Activated T-cell treated with anti-CD3 and anti-CD28 coated beads for 4 hours (primary cell): ENCODE results near the gene SERTAD3.
"Not testable (repeated sequence)": the region's sequence is repeated elsewhere in the genome, so short reads cannot be mapped to it uniquely, and the experiment has no call there.

Experiments used
- DNase-seq: peaks from one replicate; pipeline ENCODE4 v3.0.0-alpha.2; 2020

The SERTAD3 gene, protein sequence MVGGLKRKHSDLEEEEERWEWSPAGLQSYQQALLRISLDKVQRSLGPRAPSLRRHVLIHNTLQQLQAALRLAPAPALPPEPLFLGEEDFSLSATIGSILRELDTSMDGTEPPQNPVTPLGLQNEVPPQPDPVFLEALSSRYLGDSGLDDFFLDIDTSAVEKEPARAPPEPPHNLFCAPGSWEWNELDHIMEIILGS

DNA sequence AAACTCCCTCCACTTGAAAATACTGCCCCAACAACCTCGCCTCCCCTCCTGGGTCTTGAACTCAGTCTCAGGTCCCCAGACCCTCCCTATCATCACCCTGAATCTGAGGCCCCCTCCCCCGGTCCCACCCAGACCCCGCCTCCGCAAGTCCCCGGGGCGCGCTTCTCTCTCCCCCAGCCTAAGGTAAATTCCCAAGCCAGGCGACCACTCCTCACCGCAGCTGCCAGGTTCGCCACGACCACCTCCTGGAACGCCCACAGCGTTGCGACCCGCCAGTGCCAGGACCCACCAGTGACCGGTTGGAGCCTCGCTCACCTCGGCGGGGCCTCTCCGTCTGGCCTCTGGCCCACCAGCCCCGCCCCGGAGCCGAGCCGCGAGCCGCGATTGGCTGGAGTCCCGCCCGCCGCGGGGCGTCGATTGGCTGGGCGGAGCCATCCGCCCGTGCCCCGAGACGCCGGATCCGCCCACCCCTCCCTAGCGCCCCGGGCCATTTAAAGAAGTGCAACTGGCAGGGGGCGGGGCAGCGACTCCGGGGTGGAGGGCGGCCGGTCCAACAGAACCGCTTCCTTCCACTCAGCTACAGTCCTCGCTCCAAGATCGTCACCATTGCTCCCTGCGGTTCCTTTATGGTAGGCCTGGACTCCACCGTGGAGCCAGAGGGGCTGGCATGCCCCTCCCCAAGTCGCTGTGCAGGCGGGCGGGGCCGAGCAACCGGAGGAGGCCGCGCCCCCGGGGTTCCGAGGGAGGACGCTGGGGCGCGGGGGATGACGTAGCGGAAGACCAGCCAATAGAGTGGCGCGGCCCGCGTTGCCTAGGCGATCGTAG, at the start of gene SERTAD3:
Gene SERTAD3, minus strand, starts transcription at position 336 of the 825 bp plus-strand sequence. CDS start 2,255 bp downstream, outside the sequence.
- peak; percentile 95 for DNase-seq

DNA sequence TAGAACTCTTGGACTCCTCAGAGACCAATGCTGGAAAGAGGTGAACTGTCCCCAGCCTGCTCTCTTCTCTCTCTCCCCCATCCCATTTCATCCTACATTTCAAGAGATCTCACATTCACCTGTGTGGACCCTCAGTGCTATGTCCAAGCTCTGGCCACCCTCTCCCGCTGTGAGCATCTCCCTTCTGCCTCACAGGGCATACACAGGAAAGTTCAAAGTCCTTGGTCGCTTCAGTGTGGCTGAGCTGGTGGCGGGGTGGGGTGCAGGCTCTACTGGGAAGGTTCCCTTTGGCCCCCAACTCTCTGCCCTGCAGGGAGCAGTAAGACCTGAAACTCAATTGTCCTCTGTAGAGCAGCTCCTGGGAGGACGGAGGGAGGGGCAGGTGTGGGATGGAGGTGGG, 49.6 kb upstream of the SERTAD3 start:
- DNase-seq = no peak

DNA sequence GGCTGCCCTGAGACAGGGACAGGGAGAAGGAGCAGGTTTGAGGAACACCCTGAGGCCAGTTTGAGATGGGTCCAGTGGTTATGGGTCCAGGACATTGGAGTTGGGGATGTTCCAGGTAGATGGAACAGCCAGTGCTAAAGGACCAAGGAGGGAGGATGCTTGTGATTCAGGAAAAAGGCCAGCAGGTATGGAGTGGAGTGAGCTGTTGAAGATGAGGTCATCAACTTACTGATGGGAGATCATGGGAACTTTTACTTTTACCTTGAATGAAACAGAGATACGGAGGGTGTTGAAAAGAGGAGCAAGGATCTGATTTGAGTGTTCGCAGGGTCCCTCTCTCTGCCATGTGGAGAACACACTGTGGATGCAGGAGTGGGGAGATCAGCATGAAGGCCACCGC, 48.1 kb upstream of the SERTAD3 start:
- DNase-seq = no peak

DNA sequence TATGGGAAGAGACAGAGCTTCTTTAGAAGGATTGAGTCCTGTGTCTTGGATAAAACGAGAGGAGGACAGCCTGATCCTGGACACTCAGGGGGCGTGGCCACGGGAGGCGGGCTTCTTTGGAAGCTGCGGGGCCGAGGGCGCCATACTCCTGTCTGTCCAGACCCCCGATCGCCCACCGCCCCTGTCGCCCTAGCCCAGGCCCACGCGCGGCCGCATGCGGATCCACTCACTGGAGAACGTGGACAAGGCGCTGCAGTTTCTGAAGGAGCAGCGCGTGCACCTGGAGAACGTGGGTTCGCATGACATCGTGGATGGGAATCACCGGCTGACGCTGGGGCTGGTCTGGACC, 45.7 kb upstream of the SERTAD3 start:
- no peak for DNase-seq

DNA sequence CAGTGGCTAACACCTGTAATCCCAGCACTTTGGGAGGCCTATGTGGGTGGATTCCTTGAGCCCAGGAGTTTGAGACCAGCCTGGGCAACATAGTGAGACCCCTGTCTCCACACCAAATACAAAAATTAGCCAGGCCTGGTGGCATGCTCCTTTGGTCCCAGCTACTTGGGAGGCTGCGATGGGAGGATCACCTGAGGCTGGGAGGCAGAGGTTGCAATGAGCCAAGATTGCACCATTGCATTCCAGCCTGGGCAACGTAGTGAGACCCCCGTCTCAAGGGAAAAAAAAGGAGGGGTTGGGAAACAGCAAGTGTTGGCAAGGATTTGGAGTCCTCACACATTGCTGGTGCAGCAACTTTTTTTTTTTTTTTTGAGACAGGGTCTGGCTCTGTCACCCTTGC, 41.9 kb upstream of the SERTAD3 start:
- no peak for DNase-seq

DNA sequence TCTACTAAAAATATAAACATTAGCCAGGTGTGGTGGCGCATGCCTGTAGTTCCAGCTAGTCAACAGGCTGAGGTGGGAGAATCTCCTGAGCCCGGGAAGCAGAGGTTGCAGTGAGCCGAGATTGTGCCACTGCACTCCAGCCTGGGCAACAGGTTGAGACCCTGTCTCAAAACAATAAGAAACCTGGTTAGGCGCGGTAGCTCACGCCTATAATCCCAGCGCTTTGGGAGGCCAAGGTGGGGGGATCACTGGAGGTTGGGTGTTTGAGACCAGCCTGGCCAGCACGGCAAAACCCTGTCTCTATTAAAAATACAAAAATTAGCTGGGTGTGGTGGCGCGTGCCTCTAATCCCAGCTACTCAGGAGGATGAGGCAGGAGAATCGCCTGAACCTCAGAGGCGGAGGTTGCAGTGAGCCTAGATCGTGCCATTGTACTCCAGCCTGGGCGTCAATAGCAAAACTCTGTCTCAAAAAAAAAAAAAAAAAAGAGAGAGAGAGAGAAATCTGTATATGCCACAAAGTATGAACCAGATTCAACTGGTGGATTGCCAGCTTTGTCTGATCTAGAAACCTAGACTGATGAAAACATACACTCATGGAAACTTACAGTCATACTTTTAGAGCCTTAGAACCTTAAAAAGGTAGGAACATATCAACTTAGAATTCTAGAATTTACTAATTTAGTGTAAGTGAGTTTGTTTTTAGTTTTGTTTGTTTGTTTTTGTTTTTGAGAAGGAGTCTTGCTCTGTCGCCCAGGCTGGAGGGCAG, 31.9 kb upstream of the SERTAD3 start:
- not testable (repeated sequence) for DNase-seq

DNA sequence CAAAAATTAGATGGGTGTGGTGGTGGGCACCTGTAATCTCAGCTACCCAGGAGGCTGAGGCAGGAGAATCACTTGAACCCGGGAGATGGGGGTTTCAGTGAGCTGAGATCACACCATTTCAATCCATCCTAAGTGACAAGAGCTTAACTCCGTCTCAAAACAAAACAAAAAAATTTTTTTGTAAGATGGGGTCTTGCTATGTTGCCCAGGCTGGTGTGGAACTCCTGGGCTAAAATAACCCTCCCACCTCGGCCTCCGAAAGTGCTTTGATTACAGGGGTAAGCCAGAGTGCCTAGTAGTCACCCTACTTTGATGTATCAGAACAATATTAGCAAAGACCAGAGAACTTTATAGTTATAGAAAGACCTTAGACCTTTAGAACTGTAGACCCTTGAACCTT, 30.6 kb upstream of the SERTAD3 start:
- no peak for DNase-seq

DNA sequence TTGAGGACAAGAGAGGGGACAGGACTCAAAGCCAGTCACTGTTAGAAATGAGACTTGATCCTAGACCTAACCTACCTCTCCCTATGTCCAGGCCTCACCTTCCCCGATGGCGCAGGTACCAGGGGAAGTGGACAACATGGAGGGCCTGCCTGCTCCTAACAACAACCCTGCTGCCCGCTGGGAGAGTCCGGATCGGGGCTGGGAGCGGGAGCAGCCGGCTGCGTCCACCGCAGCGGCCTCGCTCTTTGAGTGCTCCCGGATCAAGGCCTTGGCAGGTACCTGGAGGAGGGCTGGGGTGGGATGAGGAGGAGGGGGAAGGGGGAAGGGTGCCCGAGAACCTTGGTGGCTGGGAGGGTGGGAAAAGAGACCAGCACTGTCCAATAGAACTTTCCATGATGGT, 28.4 kb upstream of the SERTAD3 start:
- no peak for DNase-seq

DNA sequence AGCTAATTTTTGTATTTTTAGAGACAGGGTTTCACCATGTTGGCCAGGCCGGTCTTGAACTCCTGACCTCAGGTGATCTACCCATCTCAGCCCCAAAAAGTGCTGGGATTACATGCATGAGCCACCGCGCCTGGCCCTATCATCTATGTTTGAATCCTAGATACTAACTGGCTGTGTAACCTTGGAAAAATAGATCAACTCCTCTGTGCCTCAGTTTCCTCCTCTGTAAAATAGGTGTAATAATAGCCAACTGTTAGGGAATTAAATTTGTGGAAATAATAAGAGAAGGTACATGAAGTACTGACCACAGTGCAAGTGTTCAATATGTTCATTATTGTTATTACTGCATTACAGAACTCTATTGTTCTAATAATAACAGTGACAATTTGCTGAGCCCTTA, 27.0 kb upstream of the SERTAD3 start:
- DNase-seq = no peak

DNA sequence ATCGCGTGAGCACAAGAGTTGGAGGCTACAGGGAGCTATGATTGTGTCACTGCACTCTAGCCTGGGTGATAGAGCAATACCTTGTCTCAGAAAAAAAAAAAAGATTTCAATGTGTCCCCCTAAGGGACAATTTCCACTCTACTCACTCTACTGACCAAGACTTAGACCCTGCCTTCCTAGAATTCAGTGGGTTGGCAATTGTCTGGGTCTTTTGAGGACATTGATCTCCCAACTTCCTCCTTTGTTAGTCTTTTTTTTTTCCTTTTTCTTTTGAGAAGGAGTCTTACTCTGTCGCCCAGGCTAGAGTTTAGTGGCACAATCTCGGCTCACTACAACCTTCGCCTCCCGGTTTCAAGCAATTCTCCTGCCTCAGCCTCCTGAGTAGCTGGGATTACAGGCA, 24.9 kb upstream of the SERTAD3 start:
- DNase-seq = no peak

DNA sequence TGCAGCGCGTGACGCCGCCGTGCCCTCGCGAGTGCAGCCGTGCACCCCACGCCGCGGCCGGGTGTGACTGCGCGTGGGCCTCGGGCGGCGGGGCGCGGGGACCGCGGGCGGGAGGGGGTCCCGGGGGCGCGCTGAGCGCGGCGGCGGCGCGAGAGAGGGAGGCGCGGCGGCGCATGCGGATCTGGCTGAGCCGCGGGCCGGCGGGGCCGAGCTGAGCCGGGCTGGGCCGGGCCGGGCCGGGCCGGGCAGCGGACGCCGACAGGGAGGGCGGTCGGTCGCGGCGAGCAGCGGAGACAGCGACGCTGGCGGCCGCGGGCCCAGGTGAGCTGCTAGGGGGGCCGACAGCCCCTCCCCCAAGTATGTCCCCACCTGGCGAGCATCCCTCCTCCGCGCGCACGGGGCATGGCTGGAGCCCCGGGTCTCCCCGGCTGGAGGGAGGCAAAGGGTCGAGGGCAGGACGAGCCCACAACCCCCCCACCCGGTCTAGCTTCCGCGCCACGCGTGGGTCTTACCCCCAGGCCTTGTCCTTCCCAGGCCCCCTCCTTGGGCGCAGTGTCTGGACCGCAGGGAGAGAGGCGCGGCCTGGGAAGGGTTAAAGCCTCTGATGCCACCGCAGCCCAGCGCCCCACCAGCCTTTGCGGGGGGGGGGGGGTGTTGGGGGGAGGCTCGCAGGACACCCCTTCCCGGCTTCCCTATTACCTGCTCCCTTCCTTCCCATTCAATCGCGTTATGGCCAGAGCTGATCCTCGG, 23.0 kb upstream of the SERTAD3 start, which contains the start of gene SPTBN4:
Gene SPTBN4, plus strand, starts transcription at position 17 of the 750 bp plus-strand sequence. CDS start 5,621 bp downstream, outside the sequence.
- no peak for DNase-seq

DNA sequence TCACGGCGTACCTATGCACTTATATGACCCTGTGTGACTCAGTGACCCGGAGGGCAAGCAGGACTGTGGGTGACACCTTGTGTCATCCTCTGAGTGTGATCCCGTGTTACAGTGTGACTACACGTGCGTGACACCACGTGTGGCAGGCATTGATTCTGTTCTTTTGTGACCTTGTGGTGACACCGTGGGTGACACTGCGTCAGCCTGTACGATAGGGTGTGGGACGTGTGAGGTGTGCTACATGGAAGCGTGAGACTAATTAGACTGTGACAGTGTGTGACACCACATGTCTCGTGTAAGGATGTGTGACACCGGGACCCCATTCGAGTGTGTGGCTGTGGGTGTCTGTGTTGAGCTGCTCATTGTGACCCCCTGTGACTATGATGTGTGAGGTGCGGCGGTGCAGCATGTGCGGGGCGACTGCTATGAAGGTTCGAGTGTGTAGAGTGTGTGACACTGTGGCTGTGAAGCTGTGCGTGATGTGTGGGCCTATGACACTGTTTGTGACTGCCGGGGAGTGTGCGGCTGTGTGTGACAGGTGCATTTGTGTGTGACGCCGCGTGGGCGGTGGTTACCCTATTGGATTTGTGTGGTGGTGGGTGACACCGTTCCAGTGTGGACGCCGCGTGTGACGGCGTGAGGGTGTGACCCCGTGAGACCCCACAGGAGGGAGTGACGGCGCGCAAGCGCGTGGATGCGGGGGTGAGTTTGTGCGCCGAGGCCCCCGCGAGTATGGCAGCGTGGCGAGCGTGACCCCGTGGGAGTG, 22.3 kb upstream of the SERTAD3 start:
- peak; percentile 74 for DNase-seq

DNA sequence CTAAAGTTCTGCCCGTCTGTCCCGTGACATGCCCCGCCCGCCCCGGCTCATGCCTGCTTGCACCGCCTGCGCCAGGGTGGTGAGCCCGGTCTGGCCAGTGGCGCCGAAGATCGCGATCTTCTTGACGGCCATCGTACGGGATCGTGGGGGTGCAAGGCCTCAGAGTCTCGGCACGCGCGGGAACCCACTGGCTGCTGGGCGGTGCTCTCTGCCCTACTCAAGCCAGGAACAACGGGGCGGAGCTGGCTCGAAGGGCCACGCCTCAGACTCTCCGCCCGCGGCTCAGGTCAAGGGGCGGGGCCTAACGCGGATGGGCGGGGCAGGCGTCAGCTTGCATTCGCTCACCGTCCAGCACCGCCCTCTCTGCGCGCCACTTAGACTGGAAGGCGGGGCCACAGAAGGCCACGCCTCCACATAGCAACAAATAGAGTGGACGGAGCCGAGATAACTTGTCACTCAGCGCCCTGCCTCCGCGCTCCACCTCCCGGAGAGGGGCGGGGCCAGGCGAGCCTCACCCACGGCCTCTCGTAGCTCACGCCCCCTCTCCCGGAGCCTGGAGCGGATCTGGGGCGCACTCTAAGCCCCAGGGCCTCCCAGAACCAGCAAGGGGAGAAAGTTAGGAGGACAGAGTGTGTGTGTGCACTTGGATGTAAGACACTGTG, 21.6 kb upstream of the SERTAD3 start, which contains the start of gene BLVRB:
Gene BLVRB, minus strand, starts transcription at position 189 of the 662 bp plus-strand sequence. Its CDS starts 57 bp downstream, at position 132.
- DNase-seq = peak; percentile 100

DNA sequence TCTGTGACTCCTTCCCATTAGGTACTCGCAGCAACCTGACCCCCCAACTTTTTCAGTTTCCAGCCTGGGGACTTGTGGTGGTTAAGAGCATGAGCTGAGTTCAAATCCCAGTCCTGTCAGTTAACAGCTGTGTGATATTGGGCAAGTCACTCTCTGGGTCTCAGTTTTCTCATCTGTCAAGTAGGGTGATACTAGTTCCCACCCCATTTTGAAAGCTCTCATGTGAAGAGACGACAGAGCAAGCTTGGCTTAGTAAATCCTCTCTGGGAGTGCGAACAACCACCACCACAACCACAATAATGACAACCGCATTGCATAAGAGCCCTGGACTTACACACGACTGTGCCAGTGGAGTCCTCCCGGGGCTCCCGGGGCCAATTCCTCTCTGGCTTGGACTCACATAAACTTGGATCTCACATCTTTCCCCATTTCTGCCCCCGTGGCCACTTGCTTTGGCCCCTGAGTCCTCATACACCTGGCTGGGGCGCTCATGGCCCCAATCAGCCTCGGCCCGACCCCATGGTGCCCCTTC, 21.0 kb upstream of the SERTAD3 start:
- DNase-seq = no peak

DNA sequence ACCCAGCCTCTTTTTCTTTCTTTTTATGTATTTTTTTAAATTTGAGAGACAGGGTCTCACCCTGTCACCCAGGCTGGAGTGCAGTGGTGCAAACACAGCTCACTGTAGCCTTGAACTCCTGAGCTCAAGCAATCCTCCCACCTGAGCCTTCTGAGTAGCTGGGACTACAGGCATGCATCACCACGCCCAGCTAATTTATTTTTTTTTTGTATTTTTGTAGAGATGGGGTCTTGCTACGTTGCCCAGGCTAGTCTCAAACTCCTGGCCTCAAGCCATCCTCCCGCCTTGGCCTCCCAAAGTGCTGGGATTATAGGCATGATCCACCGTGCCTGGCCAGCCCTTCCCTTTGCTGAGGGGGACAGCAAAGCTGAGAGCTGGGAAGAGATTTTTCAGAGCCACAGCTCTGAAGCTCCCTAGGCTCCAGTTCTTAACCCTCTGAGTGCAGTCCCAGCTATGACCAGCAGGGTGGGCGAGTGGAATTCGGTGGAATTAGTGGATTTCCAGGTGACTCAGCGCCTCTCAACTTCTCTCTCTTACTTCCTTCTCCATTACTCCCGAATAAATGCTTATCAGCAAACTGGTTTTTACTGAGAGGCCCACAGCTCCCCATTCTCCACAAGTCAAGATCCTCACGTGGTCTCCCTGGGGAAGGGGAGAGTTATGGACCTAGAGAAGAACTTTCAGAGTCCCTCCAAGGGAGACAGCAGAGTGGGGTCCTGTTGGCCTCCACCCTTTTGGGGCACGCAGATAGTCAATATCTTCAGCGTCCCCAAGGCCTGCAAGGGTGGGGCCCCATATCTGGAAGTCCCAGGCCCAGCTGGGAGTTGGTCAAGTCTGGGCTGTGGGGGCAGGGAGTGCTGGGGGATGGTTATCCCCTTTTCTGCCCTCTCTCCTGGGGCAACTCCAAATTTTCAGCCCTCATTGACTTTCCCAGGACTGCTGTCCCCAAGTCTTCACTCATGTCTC, 20.2 kb upstream of the SERTAD3 start:
- peak; percentile 77 for DNase-seq

DNA sequence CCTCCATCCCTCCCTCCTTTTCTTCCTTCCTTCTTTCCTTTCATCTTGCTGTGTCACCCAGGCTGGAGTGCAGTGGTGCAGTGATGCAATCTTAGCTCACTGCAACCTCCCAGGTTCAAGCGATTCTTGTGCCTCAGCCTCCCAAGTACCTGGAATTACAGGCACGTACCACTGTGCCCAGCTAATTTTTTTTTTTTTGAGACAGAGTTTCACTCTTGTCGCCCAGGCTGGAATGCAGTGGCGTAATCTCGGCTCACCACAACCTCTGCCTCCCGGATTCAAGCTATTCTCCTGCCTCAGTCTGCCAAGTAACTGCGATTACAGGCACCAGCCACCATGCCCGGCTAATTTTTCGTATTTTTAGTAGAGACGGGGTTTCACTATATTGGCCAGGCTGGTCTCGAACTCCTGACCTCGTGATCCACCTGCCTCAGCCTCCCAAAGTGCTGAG, 19.5 kb upstream of the SERTAD3 start:
- not testable (repeated sequence) for DNase-seq

DNA sequence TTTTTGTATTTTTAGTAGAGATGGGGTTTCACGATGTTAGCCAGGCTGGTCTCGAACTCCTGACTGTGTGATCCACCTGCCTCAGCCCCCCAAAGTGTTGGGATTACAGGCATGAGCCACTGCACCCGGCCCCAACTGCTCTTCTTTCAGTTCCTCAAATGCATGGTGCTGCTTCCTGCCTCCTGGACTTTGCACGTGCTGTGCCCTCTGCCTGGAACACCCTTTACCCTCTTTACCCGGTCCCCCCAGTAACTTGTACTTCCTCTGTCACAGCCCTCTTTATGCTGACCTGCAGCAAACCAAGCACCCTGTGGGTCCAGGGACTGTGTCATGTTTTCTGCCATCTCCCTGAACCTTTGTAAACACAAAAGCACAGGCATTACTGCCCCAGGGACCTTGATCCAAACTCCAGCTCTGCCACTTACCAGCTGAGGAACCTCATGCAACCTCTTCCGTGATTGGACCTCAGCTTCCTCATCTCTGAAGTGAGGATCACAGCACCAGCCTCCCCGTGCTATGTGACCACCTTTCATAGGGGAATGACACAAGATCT, 17.6 kb upstream of the SERTAD3 start:
- DNase-seq = no peak

DNA sequence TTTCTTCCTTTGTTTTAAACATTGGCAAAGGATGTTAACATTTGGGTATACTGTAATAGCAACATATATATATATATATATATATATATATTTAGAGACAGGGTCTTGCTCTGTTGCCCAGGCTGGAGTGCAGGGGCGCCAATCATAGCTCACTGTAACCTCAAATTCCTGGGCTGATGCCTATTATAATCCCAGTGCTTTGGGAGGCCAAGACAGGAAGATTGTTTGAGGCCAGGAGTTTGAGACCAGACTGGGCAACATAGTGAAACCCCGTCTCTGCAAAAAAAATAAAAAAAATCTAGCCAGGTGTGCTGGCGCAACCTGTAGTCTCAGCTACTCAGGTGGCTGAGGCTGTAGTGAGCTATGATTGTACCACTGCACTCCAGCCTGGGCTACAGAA, 16.1 kb upstream of the SERTAD3 start:
- DNase-seq = no peak

DNA sequence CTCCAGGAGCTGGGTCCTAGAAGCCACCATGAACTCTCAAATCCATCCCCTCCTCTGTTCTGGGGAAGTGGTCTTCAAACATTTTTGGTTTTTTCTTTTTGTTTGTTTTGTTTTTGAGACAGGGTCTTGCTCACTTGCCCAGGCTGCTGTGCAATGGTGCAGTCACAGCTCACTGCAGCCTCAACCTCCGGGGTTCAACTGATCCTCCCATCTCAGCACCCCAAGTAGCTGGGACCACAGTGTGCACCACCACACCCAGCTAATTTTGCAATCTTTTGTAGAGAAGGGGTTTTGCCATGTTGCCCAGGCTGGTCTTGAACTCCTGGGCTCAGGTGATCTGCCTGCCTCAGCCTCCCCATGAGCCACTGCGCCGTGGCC, 14.5 kb upstream of the SERTAD3 start:
- DNase-seq = no peak
